T-helper 2 cell (primary cell): ENCODE data around the gene PIK3C3.
A peak's percentile ranks its signal among the peaks of the same experiment; 100 is the strongest.
"Not testable (repeated sequence)": the region's sequence is repeated elsewhere in the genome, so short reads cannot be mapped to it uniquely, and the experiment has no call there.

Experiments
- DNase-seq, 5 experiments: peaks; one replicate each; pipeline versions ENCODE4 v3.0.0 to v3.0.0-alpha.2; 2012 to 2022

PIK3C3 gene

GRCh38 chr18:41966943-41967342 lies 11.9 kb downstream of the PIK3C3 start:
- DNase-seq = no peak

- DNase-seq = no peak
Observed at GRCh38 chr18:41967680-41968079, 12.6 kb downstream of the PIK3C3 start.

- DNase-seq = no peak
Observed at GRCh38 chr18:41969881-41970280, 14.8 kb downstream of the PIK3C3 start.

GRCh38 chr18:41972067-41972925 lies 17.3 kb downstream of the PIK3C3 start:
- DNase-seq = no peak

- DNase-seq = no peak
Observed at GRCh38 chr18:41973983-41974382, 18.9 kb downstream of the PIK3C3 start.

- DNase-seq = peak in 2 of 5 experiments; percentile 20 to 60
Observed at GRCh38 chr18:41974796-41975201, 19.8 kb downstream of the PIK3C3 start.

- DNase-seq = no peak
Observed at GRCh38 chr18:41975284-41975683, 20.2 kb downstream of the PIK3C3 start.

- DNase-seq = no peak
Observed at GRCh38 chr18:41977233-41977632, 22.2 kb downstream of the PIK3C3 start.

- peak in 1 of 5 experiments; percentile 29 for DNase-seq
Observed at GRCh38 chr18:41982942-41983660, 28.1 kb downstream of the PIK3C3 start.

GRCh38 chr18:41985914-41986313 lies 30.9 kb downstream of the PIK3C3 start:
- DNase-seq = no peak

GRCh38 chr18:41989508-41989907 lies 34.5 kb downstream of the PIK3C3 start:
- no peak for DNase-seq

- peak in 1 of 5 experiments; percentile 21 for DNase-seq
Observed at GRCh38 chr18:41992066-41992465, 37.0 kb downstream of the PIK3C3 start.

GRCh38 chr18:41992703-41993102 lies 37.7 kb downstream of the PIK3C3 start:
- DNase-seq = no peak

- no peak for DNase-seq
Observed at GRCh38 chr18:41993151-41993550, 38.1 kb downstream of the PIK3C3 start.

- DNase-seq = no peak
Observed at GRCh38 chr18:41996020-41996419, 41.0 kb downstream of the PIK3C3 start.

GRCh38 chr18:41999751-42000150 lies 44.7 kb downstream of the PIK3C3 start:
- DNase-seq = no peak

- no peak for DNase-seq
Observed at GRCh38 chr18:42001801-42002200, 46.8 kb downstream of the PIK3C3 start.

GRCh38 chr18:42004653-42005052 lies 49.6 kb downstream of the PIK3C3 start:
- no peak for DNase-seq

- no peak for DNase-seq
Observed at GRCh38 chr18:42005782-42006181, 50.7 kb downstream of the PIK3C3 start.

- not testable (repeated sequence) for DNase-seq
Observed at GRCh38 chr18:42009457-42009856, 54.4 kb downstream of the PIK3C3 start.

GRCh38 chr18:42011053-42011452 lies 56.0 kb downstream of the PIK3C3 start:
- DNase-seq = peak in 1 of 5 experiments; percentile 33

- no peak for DNase-seq
Observed at GRCh38 chr18:42018831-42019230, 63.8 kb downstream of the PIK3C3 start.

- peak in 1 of 5 experiments; percentile 31 for DNase-seq
Observed at GRCh38 chr18:42024131-42024530, 69.1 kb downstream of the PIK3C3 start.

GRCh38 chr18:42025491-42025890 lies 70.5 kb downstream of the PIK3C3 start:
- DNase-seq = no peak
